Measurements from ENCODE around the gene TMEM37. TPM values are rescaled to one million over a fixed set of nuclear protein-coding genes. Genes with fewer than 3 reads are reported as not detected.

The TMEM37 gene
- total and polyA plus RNA-seq, 9 of the 15 experiments (the other 6 are each of a cell fraction or from before 2014, with no cell fraction given), result 0.03 to 0.64 (median 0.31) TPM; not detected in 1

DNA sequence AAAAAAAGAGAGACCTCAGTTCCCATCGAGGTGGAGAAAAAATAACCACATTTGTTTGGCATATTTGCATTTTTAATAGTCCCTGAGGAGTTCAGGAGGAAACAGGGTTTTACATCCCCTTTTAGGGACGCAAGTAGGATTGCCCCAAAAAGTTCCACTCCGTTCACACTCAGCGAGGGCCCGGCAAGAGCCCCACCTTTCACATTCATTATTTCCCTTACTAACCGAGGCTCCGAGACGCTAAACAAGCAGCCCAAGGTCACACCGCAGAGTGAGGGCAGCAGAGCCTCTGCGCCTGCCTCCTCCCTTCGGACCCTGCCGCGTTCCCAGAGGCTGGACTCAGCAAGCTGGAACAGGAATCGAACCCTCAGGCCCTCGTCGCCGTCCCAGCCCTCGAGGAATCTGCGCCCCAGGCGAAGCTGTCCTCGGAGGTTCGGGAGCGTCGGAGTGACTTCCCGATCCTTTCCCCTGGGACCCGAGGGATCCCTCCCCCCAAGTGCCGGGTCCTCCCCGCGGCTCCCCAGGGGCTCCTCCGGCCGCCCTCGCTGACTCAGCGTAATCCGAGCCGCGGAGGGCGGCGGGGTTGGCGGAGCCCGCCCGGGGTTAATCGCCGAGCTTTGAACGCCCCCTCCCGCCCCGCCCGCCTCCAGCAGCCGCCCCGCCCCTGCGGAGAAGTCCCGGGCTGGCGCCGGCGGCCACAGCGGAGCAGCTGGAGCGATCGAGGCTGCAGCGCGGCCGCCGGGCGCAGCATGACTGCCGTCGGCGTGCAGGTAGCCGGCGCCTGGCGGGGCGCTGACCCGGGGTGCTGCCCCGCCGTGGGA, at the start of gene TMEM37 (continued):
- no peak for TF ChIP-seq RBM22 (IDR thresholded peaks at IDR 0.05; ENCODE audit: low read depth, low read length, poor library complexity, severe bottlenecking)
- no peak for TF ChIP-seq PHTF2 (CRISPR knock-in tag; IDR thresholded peaks at IDR 0.05)
- TF ChIP-seq, protein P1, sequence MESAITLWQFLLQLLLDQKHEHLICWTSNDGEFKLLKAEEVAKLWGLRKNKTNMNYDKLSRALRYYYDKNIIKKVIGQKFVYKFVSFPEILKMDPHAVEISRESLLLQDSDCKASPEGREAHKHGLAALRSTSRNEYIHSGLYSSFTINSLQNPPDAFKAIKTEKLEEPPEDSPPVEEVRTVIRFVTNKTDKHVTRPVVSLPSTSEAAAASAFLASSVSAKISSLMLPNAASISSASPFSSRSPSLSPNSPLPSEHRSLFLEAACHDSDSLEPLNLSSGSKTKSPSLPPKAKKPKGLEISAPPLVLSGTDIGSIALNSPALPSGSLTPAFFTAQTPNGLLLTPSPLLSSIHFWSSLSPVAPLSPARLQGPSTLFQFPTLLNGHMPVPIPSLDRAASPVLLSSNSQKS (CRISPR knock-in tag; IDR thresholded peaks at IDR 0.05), result no peak
- no peak for TF ChIP-seq PPARD (CRISPR knock-in tag; IDR thresholded peaks at IDR 0.05)
- peak; percentile 72 for TF ChIP-seq ARID1B (IDR thresholded peaks at IDR 0.05)
- TF ChIP-seq MAFK (IDR thresholded peaks at IDR 0.05; ENCODE audit: low read length), result peak; percentile 96
- no peak for TF ChIP-seq CHD2 (IDR thresholded peaks at IDR 0.05; ENCODE audit: low read depth, low read length)
- TF ChIP-seq ZNF354B (CRISPR knock-in tag; IDR thresholded peaks at IDR 0.05), result no peak
- no peak for TF ChIP-seq ZNF436 (CRISPR knock-in tag; IDR thresholded peaks at IDR 0.05)
- TF ChIP-seq AFF4 (CRISPR knock-in tag; IDR thresholded peaks at IDR 0.05), result no peak
- TF ChIP-seq ZSCAN32 (CRISPR knock-in tag; IDR thresholded peaks at IDR 0.05), result no peak
- no peak for TF ChIP-seq TCF3 (CRISPR knock-in tag; IDR thresholded peaks at IDR 0.05)
- TF ChIP-seq SMARCA4 (IDR thresholded peaks at IDR 0.05), result peak; percentile 57; the same call in 1 of the 2 replicates
- 0 out of 2 replicates have a peak, but pooled peaks have one; percentile 21 for TF ChIP-seq CREM (IDR thresholded peaks at IDR 0.05; ENCODE audit: low read depth)

Data from K562 (cell line).